CD4-positive, alpha-beta T cell treated with Interleukin-4 for 4 hours (primary cell): ENCODE results near the gene SAYSD1.

ENCODE experiments used
- DNase-seq: peaks from one replicate; pipeline ENCODE4 v3.0.0-alpha.2; 2020

The SAYSD1 gene

DNA sequence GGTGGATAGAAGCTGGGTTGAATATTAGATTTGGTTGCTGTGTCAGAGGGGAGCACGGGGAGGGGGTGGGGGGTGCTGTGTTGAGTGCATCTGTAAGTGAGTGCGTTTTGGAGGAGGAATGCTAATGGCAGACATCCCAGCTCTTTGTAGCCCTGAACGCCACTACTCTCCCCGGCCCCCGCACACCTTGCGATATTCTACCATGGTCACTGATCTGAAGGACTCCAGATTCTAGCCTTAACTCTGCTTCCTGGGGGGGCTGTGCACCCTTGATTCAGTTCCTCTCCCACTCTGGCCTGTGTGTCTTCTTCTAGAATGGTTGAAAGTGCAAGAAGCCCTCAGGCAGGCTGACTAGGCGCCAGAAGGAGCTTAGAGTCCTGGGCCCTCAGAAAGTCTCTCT is 59.3 kb downstream of the SAYSD1 start:
- no peak for DNase-seq

DNA sequence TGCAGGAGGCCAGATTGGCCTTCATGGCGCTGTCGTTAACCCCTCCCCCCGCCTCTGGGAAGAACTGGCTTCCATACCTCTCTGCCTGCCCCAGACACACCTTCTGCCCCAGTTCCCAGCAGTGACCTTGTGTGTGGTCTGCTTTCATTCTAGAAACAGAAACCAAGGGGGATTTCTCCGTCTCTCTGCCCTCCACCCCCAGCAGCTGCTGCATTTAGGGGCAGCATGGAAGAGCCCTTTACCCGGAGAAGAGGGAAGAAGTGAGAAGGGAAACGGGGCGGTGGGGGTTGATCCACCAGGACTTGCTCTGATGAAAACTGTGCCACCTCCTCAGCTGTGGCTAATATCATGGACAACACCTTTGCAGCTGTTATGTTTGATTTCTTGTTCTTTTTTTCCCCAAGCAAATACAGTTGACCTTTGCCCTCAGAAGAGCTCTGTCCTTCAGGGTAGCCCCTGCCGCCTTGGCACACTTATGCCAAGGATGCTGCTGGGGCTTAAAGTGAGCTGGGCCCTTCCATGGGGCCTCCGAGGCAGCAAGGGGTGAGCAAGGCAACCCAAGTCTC is 60.3 kb downstream of the SAYSD1 start:
- DNase-seq: no peak
